ENCODE data around the gene KDM4C.

DNA sequence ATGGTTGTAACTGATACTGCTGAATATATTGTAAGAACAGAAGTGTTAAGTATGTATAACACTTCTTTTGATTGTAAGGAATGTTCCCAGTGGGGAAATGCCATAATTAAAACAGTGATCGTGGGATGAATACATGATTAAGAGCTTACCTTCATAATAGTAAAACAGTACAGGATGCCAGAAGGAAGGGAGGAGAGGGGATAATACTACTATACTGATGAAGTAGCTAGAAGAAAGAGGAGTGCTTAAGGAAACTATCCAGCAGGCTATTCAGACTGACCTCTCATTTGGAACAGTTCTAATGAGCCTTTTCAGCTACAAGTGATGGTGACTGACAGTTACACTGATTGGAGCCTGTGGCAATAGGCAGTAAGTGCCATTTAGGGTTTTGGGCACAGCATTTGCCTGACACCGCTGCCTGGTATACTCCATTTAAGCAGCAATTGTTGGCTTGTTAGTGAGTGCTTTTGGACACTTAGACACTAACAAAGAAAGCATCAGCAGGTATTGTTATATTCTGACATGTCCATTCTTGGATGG, 33.8 kb upstream of the KDM4C start:
- no peak for TF ChIP-seq EP300 (IDR thresholded peaks at IDR 0.05)
- no peak for TF ChIP-seq POLR2AphosphoS5 (IDR thresholded peaks at IDR 0.05)
